C4-2B (cell line): ENCODE data around the gene SORCS2.

ENCODE experiments used
- H3K27ac ChIP-seq: fragments of 450-650 bp; 2 replicates; pipeline ENCODE4 v1.5.1; 2017
- ZFX ChIP-seq: fragments of 450-650 bp; IDR thresholded peaks from 2 replicates; pipeline ENCODE4 v1.6.1; 2017
- TF ChIP-seq, protein P1 (sequence below): fragments of 450-650 bp; conservative IDR thresholded peaks from 2 replicates; pipeline ENCODE4 v1.5.1; 2017; ENCODE audit warnings: mild to moderate bottlenecking

SORCS2 gene

DNA sequence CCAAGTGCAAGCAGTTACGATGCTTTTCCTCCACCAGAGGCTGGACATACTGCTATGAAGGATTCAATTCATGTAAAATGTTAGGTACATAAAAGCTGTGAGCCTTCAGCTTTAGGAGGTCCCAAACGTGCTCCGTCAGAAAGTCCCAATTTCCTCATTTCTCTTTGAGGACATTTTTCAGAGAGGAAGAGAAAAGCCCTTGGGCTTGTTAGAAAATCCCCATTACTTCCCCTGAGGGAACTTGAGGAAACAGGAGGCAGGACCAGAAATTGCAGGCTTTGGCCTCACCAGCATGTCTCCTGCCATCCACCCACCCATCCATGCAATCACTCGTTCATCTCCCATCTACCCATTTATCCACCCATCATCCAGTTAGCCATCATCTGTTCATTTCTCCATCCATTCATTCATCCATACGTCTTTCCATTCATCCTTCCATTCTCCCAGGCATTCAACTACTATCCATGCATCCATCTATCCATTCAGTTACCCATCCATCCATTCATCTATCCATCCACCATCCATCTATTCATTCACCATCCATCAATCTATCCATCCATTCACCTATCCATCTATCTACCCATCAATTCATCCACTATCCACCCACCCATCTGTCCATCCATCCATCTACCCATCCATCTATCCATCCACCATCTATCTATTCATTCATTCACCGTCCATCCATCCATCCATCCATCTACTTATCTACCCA lies 523.8 kb downstream of the SORCS2 start:
- TF ChIP-seq, protein P1, sequence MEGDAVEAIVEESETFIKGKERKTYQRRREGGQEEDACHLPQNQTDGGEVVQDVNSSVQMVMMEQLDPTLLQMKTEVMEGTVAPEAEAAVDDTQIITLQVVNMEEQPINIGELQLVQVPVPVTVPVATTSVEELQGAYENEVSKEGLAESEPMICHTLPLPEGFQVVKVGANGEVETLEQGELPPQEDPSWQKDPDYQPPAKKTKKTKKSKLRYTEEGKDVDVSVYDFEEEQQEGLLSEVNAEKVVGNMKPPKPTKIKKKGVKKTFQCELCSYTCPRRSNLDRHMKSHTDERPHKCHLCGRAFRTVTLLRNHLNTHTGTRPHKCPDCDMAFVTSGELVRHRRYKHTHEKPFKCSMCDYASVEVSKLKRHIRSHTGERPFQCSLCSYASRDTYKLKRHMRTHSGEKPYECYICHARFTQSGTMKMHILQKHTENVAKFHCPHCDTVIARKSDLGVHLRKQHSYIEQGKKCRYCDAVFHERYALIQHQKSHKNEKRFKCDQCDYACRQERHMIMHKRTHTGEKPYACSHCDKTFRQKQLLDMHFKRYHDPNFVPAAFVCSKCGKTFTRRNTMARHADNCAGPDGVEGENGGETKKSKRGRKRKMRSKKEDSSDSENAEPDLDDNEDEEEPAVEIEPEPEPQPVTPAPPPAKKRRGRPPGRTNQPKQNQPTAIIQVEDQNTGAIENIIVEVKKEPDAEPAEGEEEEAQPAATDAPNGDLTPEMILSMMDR, result no peak
- TF ChIP-seq ZFX, result no peak
- no peak overlapping the region for H3K27ac ChIP-seq

DNA sequence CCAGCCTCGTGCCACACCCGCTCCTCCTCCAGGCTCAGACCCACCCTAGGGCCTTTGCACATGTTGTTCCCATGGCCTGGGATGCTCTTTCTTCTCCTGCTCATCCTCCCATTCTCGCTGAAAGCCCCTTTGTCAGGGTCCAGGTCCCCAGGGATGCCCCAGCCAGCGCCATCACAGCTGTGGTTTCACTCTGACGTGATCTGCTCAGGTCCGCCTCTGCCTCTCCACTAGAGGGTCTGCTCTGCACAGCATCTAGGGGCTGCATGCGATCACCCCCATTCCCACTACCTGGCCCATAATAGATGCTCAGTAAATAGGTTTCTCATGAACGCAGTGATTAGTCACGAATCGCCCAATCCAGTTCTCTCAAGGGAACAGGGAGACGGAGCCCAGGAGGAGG lies 524.8 kb downstream of the SORCS2 start:
- no peak overlapping the region for H3K27ac ChIP-seq
- TF ChIP-seq, protein P1, result no peak
- TF ChIP-seq ZFX, result no peak

DNA sequence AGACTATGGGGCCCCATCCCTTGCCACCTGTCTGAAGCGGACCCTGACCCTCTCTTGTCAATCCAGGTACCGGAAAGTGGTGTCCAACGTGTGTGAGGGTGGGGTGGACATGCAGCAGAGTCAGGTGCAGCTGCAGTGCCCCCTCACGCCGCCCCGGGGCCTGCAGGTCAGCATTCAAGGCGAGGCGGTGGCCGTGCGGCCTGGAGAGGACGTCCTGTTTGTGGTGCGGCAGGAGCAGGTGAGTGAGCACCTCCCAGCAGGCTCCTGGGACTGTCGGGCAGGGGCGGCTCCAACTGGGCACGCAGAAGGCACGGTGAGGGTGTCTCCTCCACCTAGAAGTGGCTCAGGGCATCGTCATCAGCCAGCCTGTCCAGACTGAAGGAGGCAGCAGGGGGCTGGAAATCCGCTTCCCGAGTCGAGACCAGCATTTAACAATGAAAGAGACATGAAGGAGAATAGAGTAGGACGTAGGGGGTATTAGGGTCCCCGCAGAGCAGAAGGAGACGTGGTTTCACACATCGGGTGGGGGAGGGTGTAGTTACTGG lies 525.7 kb downstream of the SORCS2 start:
- H3K27ac ChIP-seq, result no peak overlapping the region
- TF ChIP-seq, protein P1, result no peak
- no peak for TF ChIP-seq ZFX

DNA sequence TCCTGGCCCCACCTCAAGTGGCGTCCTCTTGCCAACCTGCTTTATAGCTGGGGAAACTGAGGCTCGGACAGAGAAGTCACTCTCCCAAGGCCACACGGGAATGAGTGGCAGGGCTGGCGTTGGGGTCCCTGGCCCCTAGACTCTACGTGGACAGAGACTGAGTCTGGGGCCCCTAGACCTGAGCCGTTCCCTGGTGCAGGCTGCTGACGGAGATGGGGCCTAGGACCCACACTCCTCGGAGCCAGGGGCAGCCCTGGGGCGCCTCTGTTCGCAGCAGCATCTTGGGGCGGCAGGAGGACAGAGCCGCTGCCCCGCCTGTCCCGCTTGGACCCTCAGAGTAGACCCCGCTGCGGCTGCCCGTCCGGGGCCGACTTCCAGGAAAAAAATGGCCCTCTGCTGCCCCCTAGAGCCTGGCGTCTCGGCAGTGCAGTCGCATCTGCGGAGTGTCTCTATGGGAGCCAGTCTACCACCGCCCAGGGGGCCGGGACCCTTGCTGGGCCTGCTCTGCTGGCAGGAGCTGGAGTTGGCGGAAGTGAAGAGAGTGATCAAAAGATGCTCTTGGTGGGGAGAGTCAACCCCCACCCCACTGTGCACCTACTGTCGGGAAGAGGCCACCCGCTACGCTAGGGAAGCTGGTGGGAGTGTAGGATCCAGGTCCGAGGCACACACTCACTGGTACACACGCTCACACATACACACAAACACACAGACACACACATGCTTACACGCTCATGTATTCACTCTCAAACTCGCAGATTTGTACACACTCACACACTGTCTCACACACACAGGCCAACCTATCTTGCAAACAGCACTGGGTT lies 527.2 kb downstream of the SORCS2 start:
- no peak for TF ChIP-seq ZFX
- TF ChIP-seq, protein P1, result peak; percentile 86
- H3K27ac ChIP-seq, result no peak overlapping the region

DNA sequence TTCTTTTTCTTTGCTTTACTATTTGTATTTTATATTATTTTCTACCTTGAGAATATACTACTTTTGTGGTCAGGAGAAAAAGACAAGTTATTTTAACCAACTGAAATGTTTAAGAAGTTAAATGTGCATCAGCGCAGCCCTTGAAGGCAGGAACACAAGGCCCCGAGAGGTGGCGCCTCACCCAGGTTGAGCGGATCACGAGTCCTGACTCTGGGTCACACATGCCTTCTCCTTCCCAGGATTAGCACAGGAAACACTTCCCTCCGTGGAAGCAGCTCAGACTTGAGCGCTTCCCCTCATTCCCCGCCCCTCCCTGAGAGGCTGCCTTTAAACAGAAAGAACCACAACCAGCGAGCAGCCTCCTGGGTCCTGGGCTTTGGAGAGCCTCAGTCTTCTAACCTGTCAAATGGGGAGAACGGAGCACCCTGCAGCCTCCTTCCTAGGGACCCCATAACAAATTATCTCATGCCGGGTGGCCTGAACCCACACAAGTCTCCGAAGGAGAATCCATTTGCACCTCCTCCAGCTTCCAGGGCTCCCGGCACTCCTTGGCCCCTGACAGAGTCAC lies 529.7 kb downstream of the SORCS2 start:
- no peak for TF ChIP-seq ZFX
- TF ChIP-seq, protein P1, result peak; percentile 62
- no peak overlapping the region for H3K27ac ChIP-seq

DNA sequence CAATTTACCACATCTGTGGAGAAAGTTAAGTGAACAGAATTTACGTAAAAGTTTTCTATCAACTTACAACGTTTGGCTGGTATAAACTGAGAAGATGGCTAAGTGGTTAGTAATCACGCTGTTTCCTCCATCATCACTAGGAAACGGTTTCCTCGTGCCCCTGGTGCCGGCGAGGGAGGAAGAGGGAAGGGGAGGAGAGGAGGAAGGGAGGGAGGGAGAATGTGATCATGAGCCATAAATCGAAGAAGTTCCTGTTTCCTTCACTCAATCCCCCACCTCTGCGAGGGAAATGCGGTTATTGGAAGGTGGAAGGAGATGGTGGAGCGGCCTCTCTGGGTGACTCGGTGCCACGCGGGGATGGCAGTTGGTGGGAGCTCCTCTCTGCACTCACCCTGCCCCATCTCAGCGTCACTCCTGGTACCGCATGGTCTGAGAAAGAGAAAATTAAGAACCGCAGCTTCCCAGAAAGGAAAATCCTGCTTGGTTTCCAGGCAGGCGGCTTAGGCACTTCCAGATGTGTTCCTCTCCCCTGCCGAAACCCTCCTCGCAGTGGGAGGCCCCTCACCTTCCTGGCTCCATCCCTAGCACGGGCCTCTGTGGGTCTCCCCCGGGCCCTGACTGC lies 530.5 kb downstream of the SORCS2 start:
- TF ChIP-seq, protein P1, result no peak
- TF ChIP-seq ZFX, result no peak
- no peak overlapping the region for H3K27ac ChIP-seq
